C4-2B (cell line): ENCODE measurements around the gene HIVEP2.

Experiments used
- CTCF ChIP-seq: fragments of 450-650 bp; conservative IDR thresholded peaks from 2 replicates; pipeline ENCODE4 v1.5.1; 2017; ENCODE audit warnings: mild to moderate bottlenecking
- ZFX ChIP-seq: fragments of 450-650 bp; IDR thresholded peaks from 2 replicates; pipeline ENCODE4 v1.6.1; 2017

DNA sequence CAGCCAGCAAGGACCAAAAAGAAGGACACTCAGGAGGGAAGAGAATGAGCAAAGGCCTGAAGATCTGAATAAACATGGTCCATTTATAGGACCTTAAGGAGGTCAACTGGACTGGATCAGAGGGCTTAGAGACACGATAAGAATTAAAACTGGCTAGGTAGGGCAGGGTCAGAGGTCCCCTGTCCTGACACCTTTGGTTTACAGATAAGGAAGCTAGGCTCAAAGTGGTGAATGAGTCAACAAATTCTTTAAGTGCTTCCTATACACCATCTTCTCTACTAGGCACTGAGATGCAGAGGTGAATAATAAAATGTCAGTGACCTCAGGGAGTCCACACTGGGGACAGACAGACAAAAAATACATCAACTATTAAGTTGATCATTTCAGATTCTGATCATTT, 70.3 kb downstream of the HIVEP2 start:
- TF ChIP-seq CTCF (no peak), ZFX (no peak)
